MM.1S (cell line): ENCODE measurements around the gene GRAMD1A.
"Not testable (repeated sequence)": the region's sequence is repeated elsewhere in the genome, so short reads cannot be mapped to it uniquely, and the experiment has no call there.

Experiments used
- EZH2 ChIP-seq: fragments of 300-600 bp; sonication (generic); optimal IDR thresholded peaks from 2 replicates; pipeline ENCODE3; 2017; ENCODE audit warnings: low read depth, mild to moderate bottlenecking, antibody characterized with exemption, low read length, mixed read lengths
- EZH2phosphoT487 ChIP-seq: fragments of 300-600 bp; sonication (generic); IDR thresholded peaks from 2 replicates; pipeline ENCODE4 v1.6.1; 2018; ENCODE audit warnings: antibody characterized with exemption, low read length
- TF ChIP-seq, protein P1 (sequence below): fragments of 300-600 bp; sonication (generic); IDR thresholded peaks from 2 replicates; pipeline ENCODE4 v1.5.1; 2016; ENCODE audit warnings: antibody characterized with exemption, low read length, mixed read lengths

DNA sequence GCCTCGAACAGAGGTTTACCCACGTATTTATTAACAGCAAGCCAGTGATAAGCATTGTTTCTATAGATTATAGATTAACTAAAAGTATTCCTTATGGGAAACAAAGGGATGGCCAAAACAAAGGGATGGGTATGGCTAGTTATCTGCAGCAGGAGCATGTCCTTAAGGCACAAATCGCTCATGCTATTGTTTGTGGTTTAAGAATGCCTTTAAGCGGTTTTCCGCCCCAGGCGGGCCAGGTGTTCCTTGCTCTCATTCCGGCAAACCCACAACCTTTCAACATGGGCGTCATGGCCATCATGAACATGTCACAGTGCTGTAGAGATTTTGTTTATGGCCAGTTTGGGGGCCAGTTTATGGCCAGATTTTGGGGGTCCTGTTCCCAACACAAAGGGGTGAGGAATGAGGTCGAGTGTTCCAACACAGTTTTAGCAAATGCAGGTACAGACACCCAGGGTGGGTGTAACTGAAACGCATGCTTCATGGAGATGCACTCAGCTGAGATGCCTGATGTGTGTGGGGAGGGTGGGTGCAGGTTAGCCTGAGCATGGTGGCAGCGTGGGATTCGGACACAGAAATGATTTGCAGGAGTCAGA is 29.8 kb upstream of the GRAMD1A start:
- TF ChIP-seq, protein P1, sequence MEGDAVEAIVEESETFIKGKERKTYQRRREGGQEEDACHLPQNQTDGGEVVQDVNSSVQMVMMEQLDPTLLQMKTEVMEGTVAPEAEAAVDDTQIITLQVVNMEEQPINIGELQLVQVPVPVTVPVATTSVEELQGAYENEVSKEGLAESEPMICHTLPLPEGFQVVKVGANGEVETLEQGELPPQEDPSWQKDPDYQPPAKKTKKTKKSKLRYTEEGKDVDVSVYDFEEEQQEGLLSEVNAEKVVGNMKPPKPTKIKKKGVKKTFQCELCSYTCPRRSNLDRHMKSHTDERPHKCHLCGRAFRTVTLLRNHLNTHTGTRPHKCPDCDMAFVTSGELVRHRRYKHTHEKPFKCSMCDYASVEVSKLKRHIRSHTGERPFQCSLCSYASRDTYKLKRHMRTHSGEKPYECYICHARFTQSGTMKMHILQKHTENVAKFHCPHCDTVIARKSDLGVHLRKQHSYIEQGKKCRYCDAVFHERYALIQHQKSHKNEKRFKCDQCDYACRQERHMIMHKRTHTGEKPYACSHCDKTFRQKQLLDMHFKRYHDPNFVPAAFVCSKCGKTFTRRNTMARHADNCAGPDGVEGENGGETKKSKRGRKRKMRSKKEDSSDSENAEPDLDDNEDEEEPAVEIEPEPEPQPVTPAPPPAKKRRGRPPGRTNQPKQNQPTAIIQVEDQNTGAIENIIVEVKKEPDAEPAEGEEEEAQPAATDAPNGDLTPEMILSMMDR, result not testable (repeated sequence)
- TF ChIP-seq EZH2, EZH2phosphoT487: not testable (repeated sequence)
